ENCODE measurements around the gene C10orf90.

Gene C10orf90

DNA sequence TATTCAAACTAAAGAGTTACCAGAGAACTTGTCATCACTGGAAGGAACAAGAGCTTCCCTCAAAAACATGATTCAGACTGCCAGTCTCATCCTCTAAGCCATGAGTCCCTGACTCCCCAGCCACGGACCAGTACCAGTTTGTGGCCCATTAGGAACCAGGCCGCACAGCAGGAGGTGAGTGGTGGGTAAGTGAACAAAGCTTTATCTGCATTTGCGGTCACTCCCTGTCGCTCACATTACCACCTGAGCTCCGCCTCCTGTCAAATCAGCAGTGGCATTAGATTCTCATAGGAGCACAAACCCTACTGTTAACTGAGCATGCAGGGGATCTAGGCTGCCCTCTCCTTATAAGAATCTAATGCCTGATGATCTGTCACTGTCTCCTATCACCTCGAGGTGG is 42.2 kb upstream of the C10orf90 start:
- H3K9me3 ChIP-seq (ENCODE audit: control insufficient read depth, insufficient read depth, low read depth, low read length) = no peaks in the 10 kb centered on the region
- H3K27ac ChIP-seq (ENCODE audit: extremely low read depth, low read depth, low read length) = no peak overlapping the region
- TF ChIP-seq, protein P1, sequence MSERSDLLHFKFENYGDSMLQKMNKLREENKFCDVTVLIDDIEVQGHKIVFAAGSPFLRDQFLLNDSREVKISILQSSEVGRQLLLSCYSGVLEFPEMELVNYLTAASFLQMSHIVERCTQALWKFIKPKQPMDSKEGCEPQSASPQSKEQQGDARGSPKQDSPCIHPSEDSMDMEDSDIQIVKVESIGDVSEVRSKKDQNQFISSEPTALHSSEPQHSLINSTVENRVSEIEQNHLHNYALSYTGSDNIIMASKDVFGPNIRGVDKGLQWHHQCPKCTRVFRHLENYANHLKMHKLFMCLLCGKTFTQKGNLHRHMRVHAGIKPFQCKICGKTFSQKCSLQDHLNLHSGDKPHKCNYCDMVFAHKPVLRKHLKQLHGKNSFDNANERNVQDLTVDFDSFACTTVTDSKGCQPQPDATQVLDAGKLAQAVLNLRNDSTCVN (tag by site-specific recombination; optimal IDR thresholded peaks at IDR 0.05) = no peak
- TF ChIP-seq MYNN (tag by site-specific recombination; IDR thresholded peaks at IDR 0.05; ENCODE audit: borderline replicate concordance) = no peak
- TF ChIP-seq ZNF214 (tag by site-specific recombination; IDR thresholded peaks at IDR 0.05; ENCODE audit: borderline replicate concordance) = no peak
- TF ChIP-seq, protein P2, sequence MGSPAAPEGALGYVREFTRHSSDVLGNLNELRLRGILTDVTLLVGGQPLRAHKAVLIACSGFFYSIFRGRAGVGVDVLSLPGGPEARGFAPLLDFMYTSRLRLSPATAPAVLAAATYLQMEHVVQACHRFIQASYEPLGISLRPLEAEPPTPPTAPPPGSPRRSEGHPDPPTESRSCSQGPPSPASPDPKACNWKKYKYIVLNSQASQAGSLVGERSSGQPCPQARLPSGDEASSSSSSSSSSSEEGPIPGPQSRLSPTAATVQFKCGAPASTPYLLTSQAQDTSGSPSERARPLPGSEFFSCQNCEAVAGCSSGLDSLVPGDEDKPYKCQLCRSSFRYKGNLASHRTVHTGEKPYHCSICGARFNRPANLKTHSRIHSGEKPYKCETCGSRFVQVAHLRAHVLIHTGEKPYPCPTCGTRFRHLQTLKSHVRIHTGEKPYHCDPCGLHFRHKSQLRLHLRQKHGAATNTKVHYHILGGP (tag by site-specific recombination; IDR thresholded peaks at IDR 0.05) = no peak
- TF ChIP-seq, protein P3, sequence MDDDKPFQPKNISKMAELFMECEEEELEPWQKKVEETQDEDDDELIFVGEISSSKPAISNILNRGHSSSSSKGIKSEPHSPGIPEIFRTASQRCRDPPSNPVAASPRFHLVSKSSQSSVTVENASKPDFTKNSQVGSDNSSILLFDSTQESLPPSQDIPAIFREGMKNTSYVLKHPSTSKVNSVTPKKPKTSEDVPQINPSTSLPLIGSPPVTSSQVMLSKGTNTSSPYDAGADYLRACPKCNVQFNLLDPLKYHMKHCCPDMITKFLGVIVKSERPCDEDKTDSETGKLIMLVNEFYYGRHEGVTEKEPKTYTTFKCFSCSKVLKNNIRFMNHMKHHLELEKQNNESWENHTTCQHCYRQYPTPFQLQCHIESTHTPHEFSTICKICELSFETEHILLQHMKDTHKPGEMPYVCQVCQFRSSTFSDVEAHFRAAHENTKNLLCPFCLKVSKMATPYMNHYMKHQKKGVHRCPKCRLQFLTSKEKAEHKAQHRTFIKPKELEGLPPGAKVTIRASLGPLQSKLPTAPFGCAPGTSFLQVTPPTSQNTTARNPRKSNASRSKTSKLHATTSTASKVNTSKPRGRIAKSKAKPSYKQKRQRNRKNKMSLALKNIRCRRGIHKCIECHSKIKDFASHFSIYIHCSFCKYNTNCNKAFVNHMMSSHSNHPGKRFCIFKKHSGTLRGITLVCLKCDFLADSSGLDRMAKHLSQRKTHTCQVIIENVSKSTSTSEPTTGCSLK (tag by site-specific recombination; IDR thresholded peaks at IDR 0.05) = no peak
- TF ChIP-seq ZNF24 (tag by site-specific recombination; IDR thresholded peaks at IDR 0.05) = no peak
- TF ChIP-seq KLF1 (tag by site-specific recombination; IDR thresholded peaks at IDR 0.05) = no peak
- TF ChIP-seq, protein P4, sequence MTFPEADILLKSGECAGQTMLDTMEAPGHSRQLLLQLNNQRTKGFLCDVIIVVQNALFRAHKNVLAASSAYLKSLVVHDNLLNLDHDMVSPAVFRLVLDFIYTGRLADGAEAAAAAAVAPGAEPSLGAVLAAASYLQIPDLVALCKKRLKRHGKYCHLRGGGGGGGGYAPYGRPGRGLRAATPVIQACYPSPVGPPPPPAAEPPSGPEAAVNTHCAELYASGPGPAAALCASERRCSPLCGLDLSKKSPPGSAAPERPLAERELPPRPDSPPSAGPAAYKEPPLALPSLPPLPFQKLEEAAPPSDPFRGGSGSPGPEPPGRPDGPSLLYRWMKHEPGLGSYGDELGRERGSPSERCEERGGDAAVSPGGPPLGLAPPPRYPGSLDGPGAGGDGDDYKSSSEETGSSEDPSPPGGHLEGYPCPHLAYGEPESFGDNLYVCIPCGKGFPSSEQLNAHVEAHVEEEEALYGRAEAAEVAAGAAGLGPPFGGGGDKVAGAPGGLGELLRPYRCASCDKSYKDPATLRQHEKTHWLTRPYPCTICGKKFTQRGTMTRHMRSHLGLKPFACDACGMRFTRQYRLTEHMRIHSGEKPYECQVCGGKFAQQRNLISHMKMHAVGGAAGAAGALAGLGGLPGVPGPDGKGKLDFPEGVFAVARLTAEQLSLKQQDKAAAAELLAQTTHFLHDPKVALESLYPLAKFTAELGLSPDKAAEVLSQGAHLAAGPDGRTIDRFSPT (tag by site-specific recombination; IDR thresholded peaks at IDR 0.05) = no peak
- no peaks in the 10 kb centered on the region for H3K4me1 ChIP-seq (ENCODE audit: control insufficient read depth, insufficient read depth, low read length)
- ChIA-PET CTCF (no interaction called here), POLR2A (no interaction called here)
- H3K4me3 ChIP-seq (ENCODE audit: low read depth, low read length) = no peak overlapping the region
- H3K36me3 ChIP-seq (ENCODE audit: control insufficient read depth in 2 of 2, insufficient read depth in 1 of 2, low read length in 2 of 2) = no peaks in the 10 kb centered on the region

DNA sequence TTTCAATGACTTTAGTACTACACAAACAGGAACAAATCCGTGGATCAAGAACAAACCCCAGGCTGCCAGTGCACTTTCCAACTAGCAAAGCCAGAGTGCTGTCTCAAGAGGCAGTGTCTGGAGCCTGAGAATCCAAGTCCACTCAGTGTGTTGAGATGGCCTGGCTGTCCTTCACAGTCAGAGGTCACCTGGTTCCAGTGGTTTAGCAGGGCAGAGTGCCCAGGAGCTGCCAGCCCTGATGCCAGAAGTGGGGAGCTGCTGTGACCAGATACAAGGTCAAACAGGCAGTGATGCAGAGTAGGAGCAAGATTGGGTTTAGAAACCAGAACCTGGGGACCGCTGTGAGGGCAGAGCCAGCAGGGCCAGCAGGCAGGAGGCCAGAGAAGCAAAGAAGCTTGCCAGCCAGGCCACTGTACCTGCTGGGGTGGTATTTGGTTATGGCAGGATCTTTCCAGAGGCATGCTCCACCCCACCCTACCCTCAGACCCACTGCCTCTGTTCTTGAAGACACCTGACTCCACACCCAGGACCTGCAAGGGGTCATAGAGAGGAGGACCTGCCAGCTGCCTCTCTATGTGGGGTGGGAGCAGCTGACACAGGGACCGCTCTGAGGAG is 35.6 kb upstream of the C10orf90 start:
- Histone ChIP-seq H3K36me3 (ENCODE audit: control insufficient read depth in 2 of 2, insufficient read depth in 1 of 2, low read length in 2 of 2) (no peaks in the 10 kb centered on the region), H3K4me3 (ENCODE audit: low read depth, low read length) (no peak overlapping the region), H3K4me1 (ENCODE audit: control insufficient read depth, insufficient read depth, low read length) (no peaks in the 10 kb centered on the region), H3K27ac (ENCODE audit: extremely low read depth, low read depth, low read length) (no peak overlapping the region), H3K9me3 (ENCODE audit: control insufficient read depth, insufficient read depth, low read depth, low read length) (no peaks in the 10 kb centered on the region)
- ChIA-PET POLR2A (no interaction called here), CTCF (no interaction called here)
- TF ChIP-seq ZXDB (tag by site-specific recombination; IDR thresholded peaks at IDR 0.05) (no peak), TRIM28 (IDR thresholded peaks at IDR 0.05; ENCODE audit: borderline replicate concordance, low read length) (no peak), ZNF140 (tag by site-specific recombination; IDR thresholded peaks at IDR 0.05) (no peak), ZNF48 (tag by site-specific recombination; IDR thresholded peaks at IDR 0.05) (no peak), ZNF174 (tag by site-specific recombination; IDR thresholded peaks at IDR 0.05) (no peak), ZNF24 (tag by site-specific recombination; IDR thresholded peaks at IDR 0.05) (no peak), ZFP69B (tag by site-specific recombination; IDR thresholded peaks at IDR 0.05) (no peak), EGR2 (tag by site-specific recombination; IDR thresholded peaks at IDR 0.05; ENCODE audit: low read depth) (no peak), MZF1 (tag by site-specific recombination; IDR thresholded peaks at IDR 0.05; ENCODE audit: borderline replicate concordance) (no peak)
- TF ChIP-seq, protein P5, sequence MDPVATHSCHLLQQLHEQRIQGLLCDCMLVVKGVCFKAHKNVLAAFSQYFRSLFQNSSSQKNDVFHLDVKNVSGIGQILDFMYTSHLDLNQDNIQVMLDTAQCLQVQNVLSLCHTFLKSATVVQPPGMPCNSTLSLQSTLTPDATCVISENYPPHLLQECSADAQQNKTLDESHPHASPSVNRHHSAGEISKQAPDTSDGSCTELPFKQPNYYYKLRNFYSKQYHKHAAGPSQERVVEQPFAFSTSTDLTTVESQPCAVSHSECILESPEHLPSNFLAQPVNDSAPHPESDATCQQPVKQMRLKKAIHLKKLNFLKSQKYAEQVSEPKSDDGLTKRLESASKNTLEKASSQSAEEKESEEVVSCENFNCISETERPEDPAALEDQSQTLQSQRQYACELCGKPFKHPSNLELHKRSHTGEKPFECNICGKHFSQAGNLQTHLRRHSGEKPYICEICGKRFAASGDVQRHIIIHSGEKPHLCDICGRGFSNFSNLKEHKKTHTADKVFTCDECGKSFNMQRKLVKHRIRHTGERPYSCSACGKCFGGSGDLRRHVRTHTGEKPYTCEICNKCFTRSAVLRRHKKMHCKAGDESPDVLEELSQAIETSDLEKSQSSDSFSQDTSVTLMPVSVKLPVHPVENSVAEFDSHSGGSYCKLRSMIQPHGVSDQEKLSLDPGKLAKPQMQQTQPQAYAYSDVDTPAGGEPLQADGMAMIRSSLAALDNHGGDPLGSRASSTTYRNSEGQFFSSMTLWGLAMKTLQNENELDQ (tag by site-specific recombination; IDR thresholded peaks at IDR 0.05; ENCODE audit: low read depth) = no peak
- TF ChIP-seq, protein P6, sequence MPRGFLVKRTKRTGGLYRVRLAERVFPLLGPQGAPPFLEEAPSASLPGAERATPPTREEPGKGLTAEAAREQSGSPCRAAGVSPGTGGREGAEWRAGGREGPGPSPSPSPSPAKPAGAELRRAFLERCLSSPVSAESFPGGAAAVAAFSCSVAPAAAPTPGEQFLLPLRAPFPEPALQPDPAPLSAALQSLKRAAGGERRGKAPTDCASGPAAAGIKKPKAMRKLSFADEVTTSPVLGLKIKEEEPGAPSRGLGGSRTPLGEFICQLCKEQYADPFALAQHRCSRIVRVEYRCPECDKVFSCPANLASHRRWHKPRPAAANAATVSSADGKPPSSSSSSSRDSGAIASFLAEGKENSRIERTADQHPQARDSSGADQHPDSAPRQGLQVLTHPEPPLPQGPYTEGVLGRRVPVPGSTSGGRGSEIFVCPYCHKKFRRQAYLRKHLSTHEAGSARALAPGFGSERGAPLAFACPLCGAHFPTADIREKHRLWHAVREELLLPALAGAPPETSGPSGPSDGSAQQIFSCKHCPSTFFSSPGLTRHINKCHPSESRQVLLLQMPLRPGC (tag by site-specific recombination; IDR thresholded peaks at IDR 0.05) = no peak

Data from HEK293 (cell line).